ENCODE data around the gene CYP3A4.
"Not testable (repeated sequence)": the region's sequence is repeated elsewhere in the genome, so short reads cannot be mapped to it uniquely, and the experiment has no call there.

The CYP3A4 gene

DNA sequence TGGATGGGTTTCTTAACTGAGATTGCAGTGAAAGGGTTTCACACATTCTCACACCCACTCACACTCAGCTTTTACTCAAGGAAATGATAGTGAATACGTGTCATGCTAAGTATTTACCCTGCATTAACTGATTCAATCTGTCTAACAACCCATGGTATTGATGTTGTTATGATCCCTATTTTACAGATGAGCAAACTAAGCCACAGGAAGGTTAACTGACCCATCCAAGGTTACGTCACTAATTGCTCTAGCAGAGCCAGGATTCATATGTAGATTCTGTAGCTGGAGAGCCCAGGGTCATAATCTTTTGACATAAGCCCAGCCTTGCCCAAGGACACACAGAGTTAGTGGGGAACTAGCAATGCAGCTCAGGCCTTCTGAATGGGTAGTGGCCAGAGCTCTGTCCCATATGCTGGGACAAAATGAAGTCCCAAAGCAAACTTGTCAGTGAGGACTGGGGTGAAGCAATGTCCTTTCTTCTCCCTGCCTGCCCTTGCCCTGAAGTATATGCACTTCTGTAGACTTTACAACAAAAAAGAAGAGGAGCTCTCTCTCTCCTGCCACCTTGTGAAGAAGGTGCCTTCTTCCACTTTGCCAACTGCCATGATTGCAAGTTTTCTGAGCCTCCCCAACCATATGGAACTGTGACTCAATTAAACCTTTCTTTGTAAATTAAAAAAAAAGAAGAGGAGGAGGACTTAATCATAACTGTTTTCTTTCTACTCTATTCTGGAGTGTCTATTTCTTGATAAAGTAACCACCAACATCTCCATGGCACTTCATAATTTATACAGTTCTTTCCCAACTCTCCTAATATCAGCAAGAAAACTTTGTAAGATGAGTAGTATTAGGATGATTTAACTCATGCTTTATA is 44.0 kb downstream of the CYP3A4 start:
- Mint-ChIP-seq H3K27me3 (ENCODE audit: low read depth, poor library complexity) (peaks cover 21% of the 10 kb centered on the region), H3K36me3 (ENCODE audit: low read depth) (no peaks in the 10 kb centered on the region), H3K27ac (no peak overlapping the region), H3K9me3 (peaks cover 4% of the 10 kb centered on the region), H3K4me3 (no peak overlapping the region), H3K4me1 (no peaks in the 10 kb centered on the region)
- DNase-seq: no peak
- TF ChIP-seq, protein P1, sequence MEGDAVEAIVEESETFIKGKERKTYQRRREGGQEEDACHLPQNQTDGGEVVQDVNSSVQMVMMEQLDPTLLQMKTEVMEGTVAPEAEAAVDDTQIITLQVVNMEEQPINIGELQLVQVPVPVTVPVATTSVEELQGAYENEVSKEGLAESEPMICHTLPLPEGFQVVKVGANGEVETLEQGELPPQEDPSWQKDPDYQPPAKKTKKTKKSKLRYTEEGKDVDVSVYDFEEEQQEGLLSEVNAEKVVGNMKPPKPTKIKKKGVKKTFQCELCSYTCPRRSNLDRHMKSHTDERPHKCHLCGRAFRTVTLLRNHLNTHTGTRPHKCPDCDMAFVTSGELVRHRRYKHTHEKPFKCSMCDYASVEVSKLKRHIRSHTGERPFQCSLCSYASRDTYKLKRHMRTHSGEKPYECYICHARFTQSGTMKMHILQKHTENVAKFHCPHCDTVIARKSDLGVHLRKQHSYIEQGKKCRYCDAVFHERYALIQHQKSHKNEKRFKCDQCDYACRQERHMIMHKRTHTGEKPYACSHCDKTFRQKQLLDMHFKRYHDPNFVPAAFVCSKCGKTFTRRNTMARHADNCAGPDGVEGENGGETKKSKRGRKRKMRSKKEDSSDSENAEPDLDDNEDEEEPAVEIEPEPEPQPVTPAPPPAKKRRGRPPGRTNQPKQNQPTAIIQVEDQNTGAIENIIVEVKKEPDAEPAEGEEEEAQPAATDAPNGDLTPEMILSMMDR (IDR thresholded peaks at IDR 0.05): no peak

- peaks cover 12% of the 10 kb centered on the region for H3K27me3 Mint-ChIP-seq (ENCODE audit: low read depth, poor library complexity)
- TF ChIP-seq, protein P1 (IDR thresholded peaks at IDR 0.05): no peak
- no peak overlapping the region for H3K4me3 Mint-ChIP-seq
- H3K9me3 Mint-ChIP-seq: no peaks in the 10 kb centered on the region
- H3K4me1 Mint-ChIP-seq: no peaks in the 10 kb centered on the region
- no peaks in the 10 kb centered on the region for H3K36me3 Mint-ChIP-seq (ENCODE audit: low read depth)
- H3K27ac Mint-ChIP-seq: no peak overlapping the region
- no peak for DNase-seq
Observed at GRCh38 chr7:99737726-99738125, 46.3 kb downstream of the CYP3A4 start.

DNA sequence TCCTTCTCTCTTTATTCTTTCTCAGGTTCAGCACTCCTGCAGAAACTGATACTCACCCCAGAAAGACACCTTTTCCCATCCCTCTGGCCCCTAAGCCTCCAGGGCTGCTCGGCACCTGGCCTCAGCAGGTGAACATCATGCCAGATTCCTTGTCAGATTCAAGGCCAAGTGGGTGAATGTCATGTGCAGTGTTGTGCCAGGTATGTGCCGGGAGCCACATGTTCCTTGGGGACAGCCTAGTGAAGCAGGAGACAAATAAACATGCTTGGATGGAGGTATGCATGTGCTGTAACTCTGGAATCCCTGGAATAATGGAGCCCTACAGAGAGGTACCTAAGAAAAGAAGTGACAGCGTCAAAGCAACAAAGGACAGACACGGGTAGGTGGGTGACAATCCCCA is 47.3 kb downstream of the CYP3A4 start:
- not testable (repeated sequence) for DNase-seq; H3K27ac Mint-ChIP-seq; H3K36me3 Mint-ChIP-seq (ENCODE audit: low read depth); H3K4me3 Mint-ChIP-seq; H3K9me3 Mint-ChIP-seq; H3K4me1 Mint-ChIP-seq
- H3K27me3 Mint-ChIP-seq (ENCODE audit: low read depth, poor library complexity): peaks cover 11% of the 10 kb centered on the region

DNA sequence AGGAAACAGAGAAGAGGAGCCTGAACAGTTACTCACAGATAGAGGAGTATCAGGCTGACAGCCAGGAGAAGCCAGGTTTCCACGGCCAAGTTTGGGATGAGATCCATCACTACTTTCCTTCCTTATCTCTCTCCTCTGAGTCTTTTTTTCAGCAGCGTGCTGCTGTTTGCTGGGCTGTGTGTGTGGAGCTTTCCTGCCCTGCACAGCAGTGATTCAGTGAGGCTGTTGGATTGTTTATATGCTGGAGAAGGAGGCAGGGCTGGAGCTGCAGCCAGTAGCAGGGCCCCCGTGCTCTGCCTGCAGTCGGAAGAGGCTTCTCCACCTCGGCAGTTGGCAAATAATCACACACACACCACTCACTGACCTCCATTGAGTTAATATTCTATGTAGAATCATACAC is 49.0 kb downstream of the CYP3A4 start, which contains the start of gene CYP3A7:
Gene CYP3A7, minus strand, starts transcription at position 210 of the 400 bp plus-strand sequence. Its CDS starts 103 bp downstream, at position 107.
- Mint-ChIP-seq H3K4me3 (no peak within 1 kb of the TSS), H3K36me3 (ENCODE audit: low read depth) (no peaks in the 10 kb centered on the region), H3K27ac (no peak within 1 kb of the TSS), H3K9me3 (no peaks in the 10 kb centered on the region), H3K27me3 (ENCODE audit: low read depth, poor library complexity) (peaks cover 11% of the 10 kb centered on the region), H3K4me1 (no peaks in the 10 kb centered on the region)
- DNase-seq: no peak
- TF ChIP-seq, protein P1 (IDR thresholded peaks at IDR 0.05): no peak

GRCh38 chr7:99733448-99733847 is 50.5 kb downstream of the CYP3A4 start:
- Mint-ChIP-seq H3K4me1 (no peaks in the 10 kb centered on the region), H3K36me3 (ENCODE audit: low read depth) (no peaks in the 10 kb centered on the region), H3K4me3 (no peak overlapping the region), H3K27me3 (ENCODE audit: low read depth, poor library complexity) (peaks cover 11% of the 10 kb centered on the region), H3K9me3 (no peaks in the 10 kb centered on the region), H3K27ac (no peak overlapping the region)
- DNase-seq: peak; percentile 5
- TF ChIP-seq, protein P1 (IDR thresholded peaks at IDR 0.05): peak; percentile 36

GRCh38 chr7:99733003-99733402 is 51.0 kb downstream of the CYP3A4 start:
- no peak for DNase-seq
- H3K27ac Mint-ChIP-seq: no peak overlapping the region
- TF ChIP-seq, protein P1 (IDR thresholded peaks at IDR 0.05): no peak
- H3K36me3 Mint-ChIP-seq (ENCODE audit: low read depth): no peaks in the 10 kb centered on the region
- no peaks in the 10 kb centered on the region for H3K9me3 Mint-ChIP-seq
- H3K27me3 Mint-ChIP-seq (ENCODE audit: low read depth, poor library complexity): peaks cover 11% of the 10 kb centered on the region
- no peak overlapping the region for H3K4me3 Mint-ChIP-seq
- H3K4me1 Mint-ChIP-seq: no peaks in the 10 kb centered on the region
